BE2C (cell line): ENCODE measurements around the gene TIAM2.

Source experiments
- DNase-seq: peaks from one replicate; pipeline ENCODE4 v3.0.0-alpha.2; 2020
- H3K27me3 ChIP-seq: fragments of 250-450 bp; sonication (Bioruptor Pico); 2 replicates; pipeline ENCODE4 v1.5.1; 2020; ENCODE audit warnings: mild to moderate bottlenecking
- H3K36me3 ChIP-seq: fragments of 250-450 bp; sonication (Bioruptor Pico); 2 replicates; pipeline ENCODE4 v1.5.1; 2020; ENCODE audit warnings: mild to moderate bottlenecking
- H3K4me1 ChIP-seq: fragments of 250-450 bp; sonication (Bioruptor Pico); 2 replicates; pipeline ENCODE4 v1.5.1; 2020
- H3K4me3 ChIP-seq: 2 replicates; pipeline ENCODE4 v1.5.1; 2011; ENCODE audit warnings: low read depth, low read length
- H3K9me3 ChIP-seq: fragments of 250-450 bp; sonication (Bioruptor Pico); 2 replicates; pipeline ENCODE4 v1.5.1; 2020
- TF ChIP-seq, protein P1 (sequence below): IDR thresholded peaks from 2 replicates; pipeline ENCODE4 v1.5.1; 2012; ENCODE audit warnings: mild to moderate bottlenecking, low read depth, low read length

TIAM2 gene

DNA sequence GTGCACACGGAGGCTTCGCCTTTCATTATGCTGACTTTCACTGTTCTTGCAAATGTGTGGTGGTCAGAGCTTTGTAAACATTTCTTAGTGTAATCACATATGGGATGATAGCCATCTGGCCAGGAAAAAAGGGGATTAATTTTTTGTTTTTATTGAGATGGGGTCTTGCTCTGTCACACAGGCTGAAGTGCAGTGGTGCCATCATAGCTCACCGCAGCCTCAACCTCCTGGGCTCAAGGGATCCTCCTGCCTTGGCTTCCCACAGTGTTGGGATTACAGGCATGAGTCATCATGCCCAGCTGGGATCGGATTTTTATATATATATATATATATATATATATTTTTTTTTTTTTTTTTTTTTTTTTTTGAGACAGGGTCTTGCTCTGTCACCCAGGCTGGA lies 11.0 kb upstream of the TIAM2 start:
- no peak for DNase-seq
- TF ChIP-seq, protein P1, sequence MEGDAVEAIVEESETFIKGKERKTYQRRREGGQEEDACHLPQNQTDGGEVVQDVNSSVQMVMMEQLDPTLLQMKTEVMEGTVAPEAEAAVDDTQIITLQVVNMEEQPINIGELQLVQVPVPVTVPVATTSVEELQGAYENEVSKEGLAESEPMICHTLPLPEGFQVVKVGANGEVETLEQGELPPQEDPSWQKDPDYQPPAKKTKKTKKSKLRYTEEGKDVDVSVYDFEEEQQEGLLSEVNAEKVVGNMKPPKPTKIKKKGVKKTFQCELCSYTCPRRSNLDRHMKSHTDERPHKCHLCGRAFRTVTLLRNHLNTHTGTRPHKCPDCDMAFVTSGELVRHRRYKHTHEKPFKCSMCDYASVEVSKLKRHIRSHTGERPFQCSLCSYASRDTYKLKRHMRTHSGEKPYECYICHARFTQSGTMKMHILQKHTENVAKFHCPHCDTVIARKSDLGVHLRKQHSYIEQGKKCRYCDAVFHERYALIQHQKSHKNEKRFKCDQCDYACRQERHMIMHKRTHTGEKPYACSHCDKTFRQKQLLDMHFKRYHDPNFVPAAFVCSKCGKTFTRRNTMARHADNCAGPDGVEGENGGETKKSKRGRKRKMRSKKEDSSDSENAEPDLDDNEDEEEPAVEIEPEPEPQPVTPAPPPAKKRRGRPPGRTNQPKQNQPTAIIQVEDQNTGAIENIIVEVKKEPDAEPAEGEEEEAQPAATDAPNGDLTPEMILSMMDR: no peak

DNA sequence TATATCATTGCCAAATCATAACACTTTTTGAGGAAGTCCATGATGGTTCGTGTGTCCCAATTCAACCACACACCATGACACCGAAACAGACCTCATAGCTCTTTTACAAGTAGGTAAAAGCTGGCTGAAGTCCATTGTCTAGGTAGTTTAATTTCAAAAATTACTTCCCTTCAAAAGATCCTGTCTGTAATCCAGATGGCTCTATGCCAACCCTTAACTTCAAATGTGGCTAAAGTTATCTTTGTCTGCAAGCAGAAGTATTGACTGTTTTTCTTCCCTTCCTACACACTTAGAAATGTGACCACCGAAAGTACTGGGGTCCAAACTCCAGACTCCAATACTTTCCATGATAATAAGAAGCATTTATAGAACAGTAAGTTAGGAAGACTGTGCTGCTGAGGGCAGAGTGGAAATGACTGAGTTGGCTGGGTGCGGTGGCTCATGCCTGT lies 8.3 kb upstream of the TIAM2 start:
- Histone ChIP-seq H3K36me3 (no peaks in the 10 kb centered on the region), H3K4me1 (no peaks in the 10 kb centered on the region), H3K4me3 (no peak overlapping the region), H3K9me3 (no peaks in the 10 kb centered on the region), H3K27me3 (no peaks in the 10 kb centered on the region)
- no peak for DNase-seq
- TF ChIP-seq, protein P1: no peak

More for the DNA sequence above, 11.0 kb upstream of the TIAM2 start:
- H3K36me3 ChIP-seq: no peaks in the 10 kb centered on the region
- no peak overlapping the region for H3K4me3 ChIP-seq
- H3K27me3 ChIP-seq: no peaks in the 10 kb centered on the region
- no peaks in the 10 kb centered on the region for H3K4me1 ChIP-seq
- no peaks in the 10 kb centered on the region for H3K9me3 ChIP-seq

DNA sequence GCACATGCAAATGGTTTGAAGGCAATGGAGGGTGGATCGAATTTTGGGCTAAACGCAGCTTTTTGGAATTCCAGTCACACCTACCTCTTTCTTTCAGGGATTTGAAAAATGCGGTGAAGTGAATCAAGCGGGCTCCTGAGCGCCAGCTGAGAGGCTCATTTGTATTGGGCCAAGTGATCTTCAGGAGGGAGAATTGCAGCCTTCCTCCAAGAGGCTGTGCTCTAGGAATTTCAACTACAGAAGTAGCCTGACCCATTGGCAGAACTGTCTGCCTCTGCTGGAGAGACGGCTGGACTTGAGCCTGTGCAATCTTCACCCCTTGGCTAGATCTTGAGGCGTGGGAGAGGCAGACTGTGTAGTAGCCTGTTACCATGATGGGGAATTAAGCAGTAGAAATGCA lies 5.7 kb upstream of the TIAM2 start:
- Histone ChIP-seq H3K36me3 (no peaks in the 10 kb centered on the region), H3K27me3 (no peaks in the 10 kb centered on the region), H3K9me3 (no peaks in the 10 kb centered on the region), H3K4me3 (no peak overlapping the region), H3K4me1 (no peaks in the 10 kb centered on the region)
- TF ChIP-seq, protein P1: no peak
- DNase-seq: no peak

DNA sequence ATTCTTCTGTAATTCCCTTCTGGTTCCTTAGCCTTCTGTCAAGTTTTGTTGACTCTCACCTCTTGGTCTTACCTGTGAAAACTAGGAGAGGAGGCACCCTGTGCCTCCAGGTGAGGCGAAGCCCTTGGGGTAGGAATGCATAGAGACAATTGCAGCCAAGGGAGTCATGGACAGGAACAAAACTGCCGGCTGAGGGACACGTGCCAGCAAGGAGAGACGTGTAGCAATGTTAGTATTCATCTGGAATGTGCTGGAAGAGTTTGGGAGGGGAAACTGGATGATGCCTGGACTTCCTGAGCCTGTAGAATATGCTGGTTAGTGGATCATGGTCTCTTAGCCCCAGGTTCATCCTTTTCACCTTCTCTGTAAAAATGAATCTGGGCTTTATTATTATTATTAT lies 3.9 kb upstream of the TIAM2 start:
- Histone ChIP-seq H3K9me3 (no peaks in the 10 kb centered on the region), H3K36me3 (no peaks in the 10 kb centered on the region), H3K27me3 (no peaks in the 10 kb centered on the region), H3K4me3 (no peak overlapping the region), H3K4me1 (no peaks in the 10 kb centered on the region)
- DNase-seq: no peak
- TF ChIP-seq, protein P1: no peak

DNA sequence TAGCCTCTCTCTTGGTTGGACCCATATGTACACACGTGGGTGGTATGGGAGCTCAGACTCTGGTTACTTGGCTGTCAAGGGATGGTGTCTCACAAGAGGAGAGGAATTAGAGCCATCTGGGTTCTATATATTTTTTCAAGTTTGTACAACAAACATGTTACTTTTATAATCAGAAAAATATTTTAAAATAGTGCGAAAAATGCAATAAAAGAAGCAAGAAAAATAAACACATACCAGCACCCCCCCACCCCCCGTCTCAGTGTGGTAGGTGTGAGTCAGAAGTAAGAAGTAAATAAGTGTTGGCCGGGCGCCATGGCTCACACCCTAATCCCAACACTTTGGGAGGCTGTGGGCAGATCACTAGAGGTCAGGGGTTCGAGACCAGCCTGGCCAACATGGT lies 2.1 kb upstream of the TIAM2 start:
- Histone ChIP-seq H3K36me3 (no peaks in the 10 kb centered on the region), H3K4me3 (no peak overlapping the region), H3K27me3 (no peaks in the 10 kb centered on the region), H3K9me3 (no peaks in the 10 kb centered on the region), H3K4me1 (no peaks in the 10 kb centered on the region)
- no peak for DNase-seq
- TF ChIP-seq, protein P1: no peak

DNA sequence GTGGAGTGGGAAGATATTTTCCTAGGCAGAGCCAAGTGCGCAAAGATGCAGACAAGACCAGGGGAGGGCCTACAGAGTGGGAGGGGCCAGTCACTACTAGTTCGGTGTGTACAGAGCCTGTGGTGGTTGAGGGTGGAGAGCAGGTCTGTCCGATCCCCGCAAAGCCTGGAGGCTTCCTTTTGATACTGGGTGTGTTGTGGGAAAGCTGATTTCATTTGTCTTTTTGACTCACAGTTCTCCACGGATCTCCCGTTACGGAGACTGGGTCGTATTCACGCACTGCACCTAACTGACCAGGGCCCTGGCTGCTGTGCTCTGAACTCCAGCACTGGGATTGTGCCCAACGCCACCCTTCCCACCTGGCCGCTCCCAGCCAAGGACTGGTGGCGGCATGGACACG lies 1.4 kb upstream of the TIAM2 start:
- no peaks in the 10 kb centered on the region for H3K4me1 ChIP-seq
- no peak overlapping the region for H3K4me3 ChIP-seq
- TF ChIP-seq, protein P1: no peak
- no peaks in the 10 kb centered on the region for H3K27me3 ChIP-seq
- no peak for DNase-seq
- H3K36me3 ChIP-seq: no peaks in the 10 kb centered on the region
- no peaks in the 10 kb centered on the region for H3K9me3 ChIP-seq
